Kidney capillary endothelial cell (primary cell): Measurements from ENCODE around the gene MAP3K19.
"Not testable (repeated sequence)": the region's sequence is repeated elsewhere in the genome, so short reads cannot be mapped to it uniquely, and the experiment has no call there.

Experiments
- DNase-seq: peaks from one replicate; pipeline ENCODE4 v3.0.0-alpha.2; 2018; ENCODE audit warnings: low spot score

The MAP3K19 gene

GRCh38 chr2:134985061-134985460 lies 62.2 kb downstream of the MAP3K19 start:
- DNase-seq = no peak

GRCh38 chr2:134982603-134983002 lies 64.6 kb downstream of the MAP3K19 start:
- no peak for DNase-seq

- no peak for DNase-seq
These were observed 66.6 kb downstream of the MAP3K19 start for GRCh38 chr2:134980639-134981038.

DNA sequence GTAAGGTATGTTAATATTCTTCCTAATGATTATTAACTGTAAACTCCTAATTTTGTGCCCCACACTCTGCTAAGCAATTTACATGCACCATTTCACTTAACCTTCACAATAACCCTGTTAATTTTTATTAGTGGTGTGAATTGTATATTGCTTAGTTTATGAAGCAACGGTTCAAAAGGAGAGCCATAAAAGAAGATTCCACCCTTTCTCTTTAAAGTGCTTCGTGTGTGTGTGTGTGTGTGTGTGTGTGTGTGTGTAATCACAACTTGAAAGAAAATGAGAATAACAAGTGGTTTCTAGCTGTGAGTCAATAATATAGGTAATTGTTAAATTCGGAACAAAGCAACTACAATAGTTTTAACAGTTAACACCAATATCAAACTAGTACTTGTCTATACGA lies 68.0 kb downstream of the MAP3K19 start:
- DNase-seq = no peak

DNA sequence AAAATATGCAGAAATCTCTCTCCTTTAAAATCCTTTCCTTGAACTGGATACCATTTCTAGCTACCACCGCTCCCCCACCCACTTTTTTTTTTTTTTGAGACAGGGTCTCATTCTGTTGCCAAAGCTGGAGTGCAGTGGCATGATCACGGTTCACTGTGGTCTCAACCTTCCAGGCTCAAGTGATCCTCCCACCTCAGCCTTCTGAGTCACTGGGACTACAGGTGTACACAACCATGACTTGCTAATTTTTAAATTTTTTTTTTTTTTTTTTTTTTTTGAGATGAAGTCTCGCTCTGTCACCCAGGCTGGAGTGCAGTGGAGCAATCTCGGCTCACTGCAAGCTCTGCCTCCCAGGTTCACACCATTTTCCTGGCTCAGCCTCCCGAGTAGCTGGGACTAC lies 70.1 kb downstream of the MAP3K19 start:
- DNase-seq = not testable (repeated sequence)

DNA sequence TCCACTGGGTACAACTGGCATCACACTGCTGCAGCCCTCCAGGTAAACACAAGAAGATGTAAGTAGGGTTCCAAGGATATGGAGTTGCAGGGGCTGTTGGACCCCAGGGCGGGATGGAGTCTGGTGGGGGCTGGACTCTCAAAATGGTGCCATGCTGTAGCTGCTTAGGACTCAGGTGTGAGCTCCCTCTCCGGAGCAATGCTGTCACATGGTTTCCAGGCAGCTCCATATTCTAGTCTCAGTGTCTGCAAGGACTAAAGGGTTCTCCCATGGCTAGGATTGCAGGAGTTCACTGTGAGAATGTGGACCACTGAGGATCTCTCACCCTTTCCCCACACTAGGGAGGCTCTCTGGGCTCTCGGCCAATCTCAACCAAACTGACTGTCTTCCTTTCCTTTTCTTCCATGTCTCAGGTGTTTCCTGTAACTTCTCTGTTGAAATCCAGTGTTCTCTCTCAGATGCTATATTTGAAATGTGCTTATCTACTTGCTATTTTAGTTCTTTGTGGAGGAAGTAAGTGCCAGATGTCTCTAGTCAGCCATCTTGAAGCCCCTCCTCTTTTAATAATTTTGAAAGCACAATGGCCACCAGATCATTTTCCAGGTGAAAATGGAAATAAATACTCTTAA lies 71.1 kb downstream of the MAP3K19 start:
- no peak for DNase-seq

DNA sequence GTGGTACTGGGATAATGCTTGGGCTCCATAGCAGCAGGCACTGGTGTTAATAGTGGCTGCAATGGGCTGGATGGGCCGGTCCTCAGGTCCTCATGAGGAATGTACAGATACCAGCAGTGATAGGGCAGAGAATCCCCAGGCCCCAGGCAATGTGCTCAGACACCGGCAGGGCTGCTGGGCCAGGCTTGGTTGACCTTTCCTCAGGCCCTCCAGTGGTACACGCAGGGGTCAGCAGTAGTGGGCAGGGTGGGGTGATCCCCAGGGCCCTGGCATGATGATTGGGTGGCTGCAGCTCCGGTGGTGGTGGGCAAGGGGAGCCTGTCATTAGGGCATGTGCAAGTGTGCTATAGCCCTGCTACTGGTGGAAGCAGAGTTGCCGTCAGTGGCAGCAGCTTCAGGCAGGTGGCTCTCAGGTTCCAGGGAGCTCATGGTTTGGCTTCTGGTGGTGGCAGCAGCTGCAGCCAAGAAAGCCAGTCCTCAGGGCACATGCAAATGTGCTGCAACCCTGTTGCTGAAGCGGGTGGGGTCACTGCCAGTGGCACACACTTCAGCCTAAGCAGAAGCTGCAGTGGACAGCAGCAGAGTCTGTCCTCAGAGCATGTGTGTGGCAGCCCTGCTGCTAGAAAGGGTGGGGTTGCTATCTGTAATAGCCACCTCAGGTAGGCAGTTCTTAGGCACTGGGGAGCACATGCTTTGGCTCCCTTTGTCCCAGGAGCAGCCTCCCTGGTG lies 71.8 kb downstream of the MAP3K19 start:
- DNase-seq = no peak

GRCh38 chr2:134973241-134974138 lies 73.8 kb downstream of the MAP3K19 start:
- DNase-seq = no peak

GRCh38 chr2:134967166-134967565 lies 80.1 kb downstream of the MAP3K19 start:
- DNase-seq = peak; percentile 72

DNA sequence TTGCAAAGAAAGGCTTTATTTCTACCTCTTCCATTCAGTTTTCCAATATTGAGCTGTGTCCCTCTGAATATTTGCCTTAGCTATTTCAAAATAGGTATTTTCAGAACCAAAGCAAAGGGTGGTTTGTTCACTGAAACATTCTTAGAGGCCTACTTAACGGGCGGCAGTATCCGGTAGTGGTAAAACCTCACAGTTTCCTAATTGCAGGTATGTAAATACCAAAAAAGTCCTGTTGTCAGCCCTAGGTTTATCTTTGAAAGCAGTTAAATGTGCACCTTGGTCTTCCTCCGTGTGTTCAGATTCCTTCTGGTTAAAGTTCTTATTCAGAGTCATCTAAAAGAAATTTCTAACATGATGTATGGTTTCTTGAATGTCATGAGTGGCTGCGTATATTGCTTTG lies 89.8 kb downstream of the MAP3K19 start:
- no peak for DNase-seq

DNA sequence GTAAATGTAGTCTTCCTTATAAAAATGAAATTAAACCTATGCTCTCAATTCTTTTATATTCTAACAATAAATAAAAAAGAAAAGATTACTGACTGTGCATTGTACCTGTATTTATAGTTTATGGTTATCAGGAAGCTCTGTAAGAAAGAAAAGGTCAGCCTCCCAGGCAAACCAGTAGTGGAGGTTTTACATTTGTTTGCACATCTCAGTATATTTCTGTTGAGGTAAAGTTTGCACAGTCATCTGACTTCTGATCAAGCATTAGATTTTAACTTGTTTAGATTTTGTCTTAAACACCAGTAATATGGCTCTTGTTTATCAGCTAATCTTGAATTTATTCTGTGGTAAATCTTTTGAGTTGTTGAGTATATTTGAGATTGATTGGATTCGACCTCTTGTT lies 91.5 kb downstream of the MAP3K19 start:
- no peak for DNase-seq

DNA sequence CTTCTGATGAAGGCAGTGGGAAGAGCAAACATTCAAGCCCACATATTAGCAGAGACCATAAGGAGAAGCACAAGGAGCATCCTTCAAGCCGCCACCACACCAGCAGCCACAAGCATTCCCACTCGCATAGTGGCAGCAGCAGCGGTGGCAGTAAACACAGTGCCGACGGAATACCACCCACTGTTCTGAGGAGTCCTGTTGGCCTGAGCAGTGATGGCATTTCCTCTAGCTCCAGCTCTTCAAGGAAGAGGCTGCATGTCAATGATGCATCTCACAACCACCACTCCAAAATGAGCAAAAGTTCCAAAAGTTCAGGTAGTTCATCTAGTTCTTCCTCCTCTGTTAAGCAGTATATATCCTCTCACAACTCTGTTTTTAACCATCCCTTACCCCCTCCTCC lies 93.2 kb downstream of the MAP3K19 start:
- DNase-seq = no peak

DNA sequence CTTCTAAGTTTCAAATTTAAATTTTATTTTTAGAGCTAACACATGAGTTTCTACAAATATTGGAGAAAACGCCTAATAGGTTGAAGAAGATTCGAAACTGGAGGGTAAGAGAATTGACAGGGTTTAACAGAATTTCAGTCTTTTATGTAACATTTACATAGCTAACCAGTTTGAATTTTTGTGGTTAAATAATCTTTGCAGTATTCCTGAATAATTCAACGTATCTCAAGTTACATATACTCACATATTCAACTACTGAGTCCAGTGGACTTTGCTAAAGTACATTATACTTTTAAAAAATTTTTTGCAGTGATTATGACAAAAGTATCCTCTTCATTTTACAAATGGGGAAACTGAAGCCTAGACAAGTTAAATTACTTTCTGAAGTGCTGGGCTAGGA lies 94.6 kb downstream of the MAP3K19 start:
- DNase-seq = no peak

- DNase-seq = no peak
These were observed 96.4 kb downstream of the MAP3K19 start for GRCh38 chr2:134950886-134951285.

DNA sequence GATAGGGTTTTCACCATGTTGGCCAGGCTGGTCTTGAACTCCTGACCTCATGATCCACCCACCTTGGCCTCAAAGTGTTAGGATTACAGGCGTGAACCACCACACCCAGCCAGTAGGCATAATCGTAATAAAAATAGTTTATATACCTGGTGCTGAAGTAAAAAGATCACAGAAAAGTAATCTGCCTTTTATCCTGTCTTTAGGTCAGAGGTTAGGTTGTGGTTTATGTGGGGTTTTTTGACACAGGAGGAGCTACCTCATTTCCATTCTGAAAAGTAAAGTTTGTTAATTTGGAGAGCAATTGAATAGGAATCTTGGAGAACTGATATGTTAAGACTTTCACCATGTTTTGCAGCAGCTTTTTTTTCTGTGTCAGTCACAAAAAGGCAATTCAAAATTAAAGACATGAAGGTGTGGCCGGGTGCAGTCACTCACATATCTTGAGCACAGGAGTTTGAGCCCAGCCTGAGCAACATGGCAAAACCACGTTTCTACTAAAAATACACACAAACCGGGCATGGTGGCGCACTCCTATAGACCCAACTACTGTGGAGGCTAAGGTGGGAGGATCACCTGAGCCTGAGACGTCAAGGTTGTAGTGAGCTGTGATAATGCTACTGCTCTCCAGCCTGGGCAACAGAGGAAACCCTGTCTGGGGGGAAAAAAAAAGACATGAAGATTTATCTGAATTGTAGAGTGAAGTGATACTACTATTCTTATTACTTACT lies 97.1 kb downstream of the MAP3K19 start:
- DNase-seq = no peak

DNA sequence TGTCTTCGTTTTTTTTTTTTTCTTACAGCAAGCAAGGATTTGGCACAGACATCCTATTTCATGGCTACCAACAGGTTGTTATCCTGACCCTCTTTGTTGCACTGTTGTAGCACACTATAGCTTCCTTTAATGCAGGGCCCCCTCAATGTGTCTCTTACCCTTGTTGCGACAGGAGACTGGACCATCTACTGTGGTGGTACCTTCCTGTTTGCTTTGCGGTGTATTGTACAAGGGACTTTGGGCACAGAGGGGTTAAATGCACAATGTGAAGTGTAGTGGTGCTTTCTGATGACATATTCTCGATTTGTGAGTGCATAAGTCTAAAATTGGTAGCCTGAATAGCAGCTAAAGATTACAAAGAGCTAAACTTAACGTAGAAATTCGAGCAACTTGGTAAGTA lies 101.2 kb downstream of the MAP3K19 start:
- DNase-seq = no peak

DNA sequence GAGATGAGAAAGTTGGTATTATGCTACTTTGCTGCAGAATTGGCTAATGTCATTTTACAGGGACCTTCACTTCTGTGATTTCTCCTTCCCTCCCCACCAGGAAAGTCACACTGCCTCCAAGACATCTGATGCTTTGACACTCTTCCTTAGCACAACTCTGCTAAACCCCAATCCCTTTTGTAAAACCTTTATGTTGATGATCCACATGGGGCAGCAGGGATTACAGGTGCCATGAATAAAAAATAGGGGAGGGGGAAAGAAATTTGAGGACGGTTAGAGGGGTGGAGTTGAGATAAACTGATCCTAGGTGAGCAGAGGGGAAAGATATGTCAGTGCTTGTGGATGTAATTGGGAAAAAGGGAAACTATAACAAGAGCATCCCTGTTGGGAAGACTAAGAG lies 102.3 kb downstream of the MAP3K19 start:
- no peak for DNase-seq

DNA sequence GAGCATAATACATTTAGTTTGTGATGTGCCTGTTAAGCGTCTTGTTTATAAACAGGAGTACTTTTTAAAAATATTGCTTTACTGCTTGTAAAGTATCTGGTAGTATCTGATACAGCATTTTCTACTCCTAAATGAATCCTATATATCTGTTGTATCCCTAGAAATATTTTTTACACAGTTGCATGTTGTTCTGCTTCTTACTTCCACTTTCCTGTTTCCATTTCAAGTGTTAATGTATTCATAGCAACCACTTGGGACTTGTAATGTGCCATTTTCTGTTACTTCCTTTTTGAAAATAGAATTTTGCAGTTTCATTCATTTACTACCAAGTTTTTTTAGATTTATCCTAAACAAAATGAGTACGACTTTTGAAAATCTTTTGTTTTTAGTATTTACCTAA lies 103.7 kb downstream of the MAP3K19 start:
- DNase-seq = no peak

- DNase-seq = no peak
These were observed 110.6 kb downstream of the MAP3K19 start for GRCh38 chr2:134936691-134937090.

DNA sequence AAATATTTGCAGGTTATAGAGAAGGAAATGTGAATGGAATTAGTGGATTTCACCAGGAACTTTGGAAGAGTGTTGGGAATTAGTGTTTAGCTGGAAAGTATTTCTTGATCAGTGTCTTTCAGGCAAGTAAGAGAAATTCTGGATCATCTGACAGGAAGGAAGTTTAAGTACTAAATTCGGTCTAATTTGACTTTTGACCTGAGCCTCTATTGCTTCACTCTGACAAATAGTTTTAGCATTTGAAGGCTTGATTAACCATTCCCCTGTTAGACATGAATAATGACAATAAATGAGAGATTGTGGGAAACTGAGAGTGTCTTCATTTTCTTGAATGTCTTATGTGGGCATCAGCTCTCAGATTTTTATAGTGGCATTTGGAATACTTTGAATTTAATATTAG lies 112.6 kb downstream of the MAP3K19 start:
- no peak for DNase-seq

DNA sequence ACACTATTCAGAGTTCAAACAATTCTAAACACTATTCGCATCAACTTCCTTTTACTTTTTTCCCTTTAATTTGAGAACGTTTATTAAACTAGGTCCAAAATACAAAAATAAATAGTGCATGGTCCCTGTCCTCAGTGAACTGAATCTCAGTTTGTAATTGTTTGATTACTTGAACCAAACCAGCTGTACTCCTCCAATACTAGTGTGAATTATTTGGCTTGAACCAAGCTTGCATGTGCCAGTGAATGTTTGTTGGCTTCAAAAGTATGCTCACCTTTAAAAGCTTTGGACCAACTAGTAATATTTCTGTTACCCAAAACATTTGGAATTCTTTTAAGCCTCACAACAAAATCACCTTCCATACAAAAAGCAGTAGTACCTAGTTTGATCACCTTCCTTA lies 113.1 kb downstream of the MAP3K19 start:
- no peak for DNase-seq

GRCh38 chr2:134933732-134934131 lies 113.5 kb downstream of the MAP3K19 start:
- DNase-seq = no peak
